Panc1 (cell line): ENCODE measurements around the gene SNED1.

Experiments
- CTCF ChIP-seq: fragments of 450-650 bp; IDR thresholded peaks from 2 replicates; pipeline ENCODE4 v1.5.1; 2017; ENCODE audit warnings: mild to moderate bottlenecking
- REST ChIP-seq, 2 experiments: IDR thresholded peaks; 2 replicates each; pipeline ENCODE4 v1.6.1; 2011 to 2012; ENCODE audit warnings: low read depth in 2 of 2, control low read depth in 1 of 2, low read length in 1 of 2, mild to moderate bottlenecking in 1 of 2, moderate library complexity in 1 of 2; ENCODE audit not compliant: insufficient read depth in 1 of 2

- TF ChIP-seq CTCF: no peak
- no peak for TF ChIP-seq REST (IDR thresholded peaks at IDR 0.05; ENCODE audit: insufficient read depth in 1 of 2, low read depth in 2 of 2, low read length in 1 of 2)
These were observed 125.6 kb downstream of the SNED1 start for GRCh38 chr2:241123816-241124536.
